Activated T-cell treated with anti-CD3 and anti-CD28 coated beads, Interleukin-2, amount 50 U/mL, for 24 hours (primary cell): ENCODE results near the gene EYS.

Experiments
- DNase-seq: peaks from one replicate; pipeline ENCODE4 v3.0.0-alpha.2; 2020
- H3K27ac Mint-ChIP-seq: 2 replicates; pipeline ENCODE4 v1.8.0; 2020; ENCODE audit warnings: mild to moderate bottlenecking, mixed read lengths
- H3K27me3 Mint-ChIP-seq: 2 replicates; pipeline ENCODE4 v1.8.0; 2020; ENCODE audit warnings: mixed read lengths
- H3K36me3 Mint-ChIP-seq: 2 replicates; pipeline ENCODE4 v1.8.0; 2020; ENCODE audit warnings: low read depth, mixed read lengths
- H3K4me1 Mint-ChIP-seq: 2 replicates; pipeline ENCODE4 v1.8.0; 2020; ENCODE audit warnings: low read depth, mixed read lengths
- H3K4me3 Mint-ChIP-seq: 2 replicates; pipeline ENCODE4 v1.8.0; 2020; ENCODE audit warnings: mild to moderate bottlenecking, moderate library complexity, mixed read lengths
- H3K9me3 Mint-ChIP-seq: 2 replicates; pipeline ENCODE4 v1.8.0; 2020; ENCODE audit warnings: mixed read lengths

EYS gene

DNA sequence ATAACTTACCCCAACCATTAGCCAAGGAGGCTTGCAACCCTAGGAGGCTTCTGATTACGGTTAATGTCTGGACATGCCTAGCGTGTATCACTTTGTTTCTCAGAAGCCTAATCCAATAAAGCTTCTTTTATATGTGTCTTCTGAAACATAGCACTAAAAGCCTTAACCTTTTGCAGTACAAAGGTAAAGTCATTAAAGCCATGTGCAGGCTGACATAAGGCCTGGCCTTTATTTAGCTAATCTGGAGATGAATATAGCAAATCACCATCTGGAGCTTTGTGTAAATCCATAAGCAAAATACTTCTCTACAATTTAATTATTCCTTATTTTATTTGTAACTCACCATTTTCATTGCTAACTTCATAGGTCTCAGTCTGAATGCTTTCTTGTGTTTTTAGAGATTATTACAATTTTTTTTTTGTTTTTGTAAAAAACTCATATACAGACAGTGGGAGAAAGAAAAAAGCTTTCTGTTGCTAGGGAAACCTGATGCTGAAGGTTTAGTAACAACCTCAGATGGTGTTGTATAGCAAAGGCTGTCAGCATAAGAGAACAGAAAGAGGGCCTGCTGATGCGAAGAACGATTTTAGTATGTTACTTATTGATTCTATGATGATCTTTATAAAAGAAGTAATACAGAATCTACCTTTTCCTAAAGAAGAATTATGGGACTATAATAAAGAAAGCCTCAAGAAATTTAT lies at the start of gene EYS:
Gene EYS, minus strand, starts transcription at position 101 of the 701 bp plus-strand sequence. CDS start 211,816 bp downstream, outside the sequence.
- no peaks in the 10 kb centered on the region for H3K4me1 Mint-ChIP-seq
- no peak within 1 kb of the TSS for H3K27ac Mint-ChIP-seq
- H3K36me3 Mint-ChIP-seq: no peaks in the 10 kb centered on the region
- DNase-seq: no peak
- no peaks in the 10 kb centered on the region for H3K27me3 Mint-ChIP-seq
- no peak within 1 kb of the TSS for H3K4me3 Mint-ChIP-seq
- peaks cover 23% of the 10 kb centered on the region for H3K9me3 Mint-ChIP-seq

DNA sequence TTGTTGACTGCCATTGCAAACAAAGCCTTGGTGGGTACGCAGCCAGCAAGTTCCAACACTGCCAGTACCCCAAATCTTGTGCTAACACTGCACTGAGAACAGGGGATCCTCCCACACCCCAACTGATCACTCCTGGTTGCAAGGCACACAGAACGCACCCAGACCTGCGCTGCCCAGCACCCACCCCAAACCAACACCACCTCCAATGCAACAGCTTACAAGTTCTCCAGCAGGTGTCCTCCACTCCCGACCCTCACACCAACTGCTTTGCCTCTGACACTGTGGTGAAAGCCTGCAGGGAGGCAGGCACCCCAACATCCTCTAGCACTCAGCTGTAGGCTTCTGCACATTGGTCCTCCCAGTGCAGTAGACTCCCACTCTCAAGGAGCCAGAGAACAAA lies 39.3 kb upstream of the EYS start:
- Mint-ChIP-seq H3K27me3 (no peaks in the 10 kb centered on the region), H3K9me3 (peaks cover 18% of the 10 kb centered on the region), H3K4me1 (no peaks in the 10 kb centered on the region), H3K27ac (no peak overlapping the region), H3K36me3 (no peaks in the 10 kb centered on the region), H3K4me3 (no peak overlapping the region)
- DNase-seq: no peak

GRCh38 chr6:65745614-65746013 lies 38.6 kb upstream of the EYS start:
- Mint-ChIP-seq H3K27ac (no peak overlapping the region), H3K27me3 (no peaks in the 10 kb centered on the region), H3K9me3 (peaks cover 16% of the 10 kb centered on the region), H3K4me1 (no peaks in the 10 kb centered on the region), H3K4me3 (no peak overlapping the region), H3K36me3 (no peaks in the 10 kb centered on the region)
- DNase-seq: no peak

DNA sequence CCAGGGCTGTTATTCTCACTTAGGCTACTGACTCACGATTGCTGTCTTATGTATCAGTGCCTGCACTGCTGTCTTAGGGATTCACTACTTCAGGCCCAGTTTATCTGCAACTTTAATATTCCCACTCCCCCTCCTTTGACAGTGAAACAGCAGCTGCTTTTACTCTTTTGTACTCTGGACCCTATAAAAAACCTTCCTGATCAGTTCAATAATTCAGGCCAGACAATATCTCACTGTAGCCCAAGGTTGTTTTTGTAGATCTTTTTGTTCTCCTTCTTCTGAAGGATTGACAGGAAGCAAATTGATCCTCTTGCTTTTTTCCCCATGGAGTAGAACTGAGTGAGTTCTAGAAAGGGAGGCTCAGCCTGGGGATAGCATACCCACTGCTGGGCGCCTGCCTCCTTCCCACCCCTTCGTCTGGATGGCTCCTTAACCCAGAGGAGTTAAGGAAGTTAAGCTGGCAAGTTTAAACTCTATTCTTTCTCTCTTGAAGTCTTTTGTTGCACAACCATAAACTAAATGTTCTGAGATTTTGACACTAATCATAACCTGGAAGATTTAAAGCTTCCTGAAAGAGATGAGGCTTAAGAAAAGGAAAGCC lies 22.0 kb upstream of the EYS start:
- Mint-ChIP-seq H3K27ac (no peak overlapping the region), H3K9me3 (peaks cover 8% of the 10 kb centered on the region), H3K4me1 (no peaks in the 10 kb centered on the region), H3K4me3 (no peak overlapping the region), H3K27me3 (no peaks in the 10 kb centered on the region), H3K36me3 (no peaks in the 10 kb centered on the region)
- no peak for DNase-seq

DNA sequence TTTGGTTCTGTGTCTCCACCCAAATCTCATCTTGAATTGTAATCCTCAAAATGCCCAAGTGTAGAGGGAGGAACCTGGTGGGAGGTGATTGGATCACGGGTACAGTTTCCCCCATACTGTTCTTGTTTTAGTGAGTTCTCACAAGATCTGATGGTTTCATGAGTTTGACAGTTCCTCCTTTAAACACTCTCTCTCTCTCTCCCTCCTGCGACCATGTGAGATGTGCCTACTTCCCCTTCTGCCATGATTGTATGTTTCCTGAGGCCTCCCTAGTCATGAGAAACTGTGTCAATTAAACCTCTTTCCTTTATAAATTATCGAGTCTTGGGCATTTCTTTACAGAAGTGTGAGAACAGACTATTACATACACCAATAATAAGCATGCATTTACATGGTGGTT lies 12.1 kb upstream of the EYS start:
- H3K9me3 Mint-ChIP-seq: peaks cover 8% of the 10 kb centered on the region
- no peaks in the 10 kb centered on the region for H3K27me3 Mint-ChIP-seq
- H3K4me3 Mint-ChIP-seq: no peak overlapping the region
- H3K27ac Mint-ChIP-seq: no peak overlapping the region
- no peaks in the 10 kb centered on the region for H3K4me1 Mint-ChIP-seq
- no peak for DNase-seq
- no peaks in the 10 kb centered on the region for H3K36me3 Mint-ChIP-seq

DNA sequence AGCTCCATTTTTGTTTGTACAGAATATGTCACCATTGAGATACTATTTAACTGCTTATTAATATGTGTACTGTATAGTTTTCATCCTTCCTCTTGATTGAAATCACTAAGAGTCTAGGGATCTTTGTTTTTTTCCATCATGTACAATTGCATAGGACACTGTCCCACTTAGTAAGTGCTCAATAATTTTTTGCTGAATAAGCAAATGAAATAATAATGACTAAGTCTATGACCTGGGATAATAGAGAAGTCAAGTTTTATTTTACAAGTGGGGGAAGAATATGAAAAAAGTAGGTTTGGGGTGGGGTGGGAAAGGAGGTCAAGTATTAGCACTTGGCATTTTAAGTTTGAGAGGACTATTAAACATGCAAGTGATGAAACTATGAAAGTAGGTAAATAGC lies 4.5 kb upstream of the EYS start:
- Mint-ChIP-seq H3K27me3 (no peaks in the 10 kb centered on the region), H3K4me3 (no peak overlapping the region), H3K36me3 (no peaks in the 10 kb centered on the region), H3K27ac (no peak overlapping the region), H3K9me3 (peaks cover 15% of the 10 kb centered on the region), H3K4me1 (no peaks in the 10 kb centered on the region)
- DNase-seq: no peak

DNA sequence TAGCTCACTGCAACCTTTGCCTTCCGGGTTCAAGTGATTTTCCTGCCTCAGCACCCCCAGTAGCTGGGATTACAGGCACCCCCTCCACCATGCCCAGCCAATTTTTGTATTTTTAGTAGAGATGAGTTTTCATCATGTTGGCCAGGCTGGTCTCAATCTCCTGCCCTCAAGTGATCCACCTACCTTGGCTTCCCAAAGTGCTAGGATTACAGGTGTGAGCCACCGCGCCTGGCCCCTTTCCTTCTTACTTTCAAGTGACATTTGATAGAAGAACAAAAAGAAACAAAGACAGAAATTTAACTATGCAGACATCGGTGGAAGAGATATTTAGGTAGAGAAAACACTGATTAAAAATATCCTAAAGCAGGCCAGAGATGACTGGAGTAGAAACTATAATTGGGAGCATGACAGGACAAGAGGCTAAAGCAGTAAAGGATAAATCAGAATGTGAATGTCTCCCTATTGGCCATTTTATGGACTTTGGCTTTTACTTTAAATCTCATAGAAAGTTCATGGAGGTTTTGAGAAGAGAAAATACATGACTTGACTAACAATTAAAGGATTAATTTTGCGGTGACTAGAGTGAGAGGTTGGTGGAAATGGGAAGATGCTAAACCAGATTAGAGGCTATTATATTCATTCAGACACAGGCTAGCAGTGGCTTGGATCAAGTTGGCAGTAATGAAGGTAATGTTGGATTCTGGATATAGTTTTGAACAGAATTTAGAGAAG lies 2.2 kb upstream of the EYS start:
- Mint-ChIP-seq H3K27ac (no peak overlapping the region), H3K36me3 (no peaks in the 10 kb centered on the region), H3K9me3 (peaks cover 21% of the 10 kb centered on the region), H3K4me1 (no peaks in the 10 kb centered on the region), H3K4me3 (no peak overlapping the region), H3K27me3 (no peaks in the 10 kb centered on the region)
- DNase-seq: no peak

GRCh38 chr6:65708162-65708561 lies 1.1 kb upstream of the EYS start:
- Mint-ChIP-seq H3K9me3 (peaks cover 23% of the 10 kb centered on the region), H3K4me3 (no peak overlapping the region), H3K27me3 (no peaks in the 10 kb centered on the region), H3K36me3 (no peaks in the 10 kb centered on the region), H3K27ac (no peak overlapping the region), H3K4me1 (no peaks in the 10 kb centered on the region)
- DNase-seq: no peak

GRCh38 chr6:65706436-65706835 lies 590 bp downstream of the EYS start:
- Mint-ChIP-seq H3K36me3 (no peaks in the 10 kb centered on the region), H3K4me3 (no peak overlapping the region), H3K9me3 (peaks cover 21% of the 10 kb centered on the region), H3K27ac (no peak overlapping the region), H3K27me3 (no peaks in the 10 kb centered on the region), H3K4me1 (no peaks in the 10 kb centered on the region)
- DNase-seq: no peak

DNA sequence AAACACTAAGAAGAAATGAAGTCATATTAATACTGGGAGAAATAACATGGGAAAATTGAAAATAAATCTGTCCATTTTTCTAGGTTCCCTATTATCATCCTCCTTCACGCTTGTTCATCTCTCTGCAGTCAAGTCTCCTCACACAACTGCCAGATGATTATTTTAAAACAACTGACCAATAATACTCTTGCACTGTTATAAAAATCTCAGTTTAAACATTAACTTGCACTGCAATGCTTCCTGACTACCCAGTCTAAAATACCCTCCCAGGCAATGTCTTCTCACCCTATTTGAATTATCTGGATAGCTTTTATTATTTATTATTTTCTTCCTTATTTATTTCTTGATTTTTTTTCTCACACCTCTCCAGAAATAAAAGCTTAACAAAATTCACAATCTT lies 5.7 kb downstream of the EYS start:
- no peak overlapping the region for H3K4me3 Mint-ChIP-seq
- no peak overlapping the region for H3K27ac Mint-ChIP-seq
- H3K27me3 Mint-ChIP-seq: no peaks in the 10 kb centered on the region
- H3K4me1 Mint-ChIP-seq: no peaks in the 10 kb centered on the region
- H3K9me3 Mint-ChIP-seq: peaks cover 19% of the 10 kb centered on the region
- no peaks in the 10 kb centered on the region for H3K36me3 Mint-ChIP-seq
- DNase-seq: no peak

DNA sequence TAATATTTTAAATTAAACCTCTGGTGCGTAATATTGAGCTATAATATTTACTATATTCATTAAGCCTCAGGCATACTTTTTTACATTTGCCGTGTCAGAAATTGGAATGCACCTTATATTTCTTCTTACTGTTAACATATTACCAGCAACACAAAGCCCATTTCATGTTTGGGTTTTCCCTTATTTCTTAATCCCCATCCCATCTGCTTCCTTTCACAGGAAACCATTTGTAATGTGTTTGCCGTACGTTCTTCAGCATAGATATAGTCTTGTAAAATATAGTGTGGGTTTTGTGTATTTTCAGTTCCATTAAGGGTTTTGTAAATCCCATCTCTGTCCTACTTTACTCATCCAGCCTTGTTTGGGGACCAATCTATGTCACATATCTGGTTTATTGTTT lies 6.5 kb downstream of the EYS start:
- no peak overlapping the region for H3K27ac Mint-ChIP-seq
- peaks cover 19% of the 10 kb centered on the region for H3K9me3 Mint-ChIP-seq
- H3K36me3 Mint-ChIP-seq: no peaks in the 10 kb centered on the region
- DNase-seq: no peak
- H3K4me1 Mint-ChIP-seq: no peaks in the 10 kb centered on the region
- H3K4me3 Mint-ChIP-seq: no peak overlapping the region
- H3K27me3 Mint-ChIP-seq: no peaks in the 10 kb centered on the region

DNA sequence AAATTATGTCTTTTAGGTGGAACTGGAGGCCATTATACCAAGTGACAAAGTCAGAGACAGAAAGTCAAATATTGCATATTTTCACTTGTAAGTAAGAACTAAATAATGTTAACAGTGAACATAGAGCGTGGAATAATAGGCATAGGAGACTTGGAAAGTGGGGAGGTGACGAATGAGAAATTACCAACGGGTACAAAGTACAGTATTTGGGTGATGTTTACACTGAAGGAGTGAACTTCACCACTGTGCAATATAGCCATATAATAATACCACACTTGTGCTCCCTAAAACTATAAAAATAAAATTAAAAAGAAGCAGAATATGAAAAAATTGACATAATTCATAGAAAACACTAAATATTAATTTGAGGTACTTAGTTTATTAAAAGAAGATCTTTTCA lies 14.9 kb downstream of the EYS start:
- Mint-ChIP-seq H3K9me3 (peaks cover 8% of the 10 kb centered on the region), H3K27ac (no peak overlapping the region), H3K4me3 (no peak overlapping the region), H3K36me3 (no peaks in the 10 kb centered on the region), H3K27me3 (no peaks in the 10 kb centered on the region), H3K4me1 (no peaks in the 10 kb centered on the region)
- no peak for DNase-seq

GRCh38 chr6:65680232-65680631 lies 26.8 kb downstream of the EYS start:
- H3K27me3 Mint-ChIP-seq: no peaks in the 10 kb centered on the region
- H3K9me3 Mint-ChIP-seq: peaks cover 33% of the 10 kb centered on the region
- H3K27ac Mint-ChIP-seq: no peak overlapping the region
- no peak for DNase-seq
- H3K4me3 Mint-ChIP-seq: no peak overlapping the region
- no peaks in the 10 kb centered on the region for H3K4me1 Mint-ChIP-seq
- no peaks in the 10 kb centered on the region for H3K36me3 Mint-ChIP-seq

DNA sequence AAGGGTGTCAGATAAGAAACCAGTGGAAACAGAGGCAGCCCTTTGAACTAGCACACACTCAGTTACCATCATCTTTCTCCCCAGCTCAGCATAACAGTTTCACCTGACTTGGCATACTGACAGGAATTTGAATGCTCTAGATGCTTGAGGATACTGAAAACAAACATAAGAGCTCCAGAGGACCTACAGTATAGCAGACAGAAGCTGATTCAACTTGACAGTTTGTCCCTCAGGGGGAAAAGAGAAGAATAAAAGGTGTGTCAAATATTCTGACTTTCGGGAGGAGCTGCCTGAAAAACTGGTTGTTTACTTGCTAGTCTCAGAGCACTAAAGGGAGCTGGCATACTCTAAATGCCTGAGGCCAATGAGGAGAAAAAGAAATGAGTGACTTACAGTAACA lies 35.1 kb downstream of the EYS start:
- DNase-seq: no peak
- no peaks in the 10 kb centered on the region for H3K36me3 Mint-ChIP-seq
- H3K4me3 Mint-ChIP-seq: no peak overlapping the region
- no peak overlapping the region for H3K27ac Mint-ChIP-seq
- H3K27me3 Mint-ChIP-seq: no peaks in the 10 kb centered on the region
- H3K4me1 Mint-ChIP-seq: no peaks in the 10 kb centered on the region
- peaks cover 28% of the 10 kb centered on the region for H3K9me3 Mint-ChIP-seq

GRCh38 chr6:65667916-65668656 lies 38.9 kb downstream of the EYS start:
- Mint-ChIP-seq H3K4me3 (no peak overlapping the region), H3K27ac (no peak overlapping the region), H3K36me3 (no peaks in the 10 kb centered on the region), H3K27me3 (no peaks in the 10 kb centered on the region), H3K4me1 (no peaks in the 10 kb centered on the region), H3K9me3 (peaks cover 28% of the 10 kb centered on the region)
- DNase-seq: no peak
